K562 (cell line): ENCODE data around the gene ROPN1B.

Experiments
- CBX8 ChIP-seq: fragments of 200-600 bp; sonication (generic); IDR thresholded peaks from 2 replicates; pipeline ENCODE4 v1.6.1; 2012; ENCODE audit warnings: borderline replicate concordance, mixed run types, low read depth, mild to moderate bottlenecking, moderate library complexity, mixed read lengths, low read length, control low read depth, inconsistent platforms; ENCODE audit not compliant: poor library complexity, severe bottlenecking; ENCODE audit errors: extremely low read depth
- HDAC2 ChIP-seq: fragments of 450-650 bp; IDR thresholded peaks from 2 replicates; pipeline ENCODE4 v1.6.1; 2016; ENCODE audit warnings: mild to moderate bottlenecking
- RAD21 ChIP-seq, 2 experiments: fragments of 250-450 bp in 1 of 2; fragments of 450-650 bp in 1 of 2; sonication (Bioruptor Pico) in 1 of 2; formaldehyde crosslinking in 1 of 2; IDR thresholded peaks in 1 of 2; conservative IDR thresholded peaks in 1 of 2; 2 replicates each; pipeline versions ENCODE4 v1.4.0 to v1.8.0; 2020 to 2022; ENCODE audit warnings: mild to moderate bottlenecking in 2 of 2, moderate library complexity in 1 of 2
- TF ChIP-seq, protein P1 (sequence below): sonication (generic); formaldehyde crosslinking; IDR thresholded peaks from 2 replicates; pipeline ENCODE4 v1.8.1; 2023; ENCODE audit warnings: mild to moderate bottlenecking, missing genetic modification reagents

DNA sequence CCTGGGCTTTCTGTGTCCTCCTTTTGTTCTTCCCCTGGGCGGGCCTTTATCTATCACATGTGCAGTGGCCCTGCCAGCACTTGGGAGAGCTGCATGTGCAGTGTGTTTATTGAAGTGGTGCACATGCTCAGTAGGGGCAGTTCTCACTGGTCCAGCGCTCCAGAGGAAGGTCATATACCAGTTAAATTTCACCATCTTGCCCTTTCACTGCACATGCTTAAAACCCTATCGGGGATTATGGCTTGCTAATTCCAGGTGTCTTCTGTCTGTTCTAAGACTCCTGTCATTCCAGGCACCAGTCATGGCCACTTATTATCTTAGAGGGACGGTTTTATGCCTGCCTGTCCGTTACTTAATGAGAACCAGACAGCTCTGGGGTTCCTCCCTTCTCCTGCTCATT lies 52.2 kb downstream of the ROPN1B start:
- TF ChIP-seq HDAC2 (no peak), RAD21 (CRISPR knock-in tag; conservative IDR thresholded peaks at IDR 0.05 in 1 of 2, IDR thresholded peaks at IDR 0.05 in 1 of 2) (no peak), CBX8 (no peak)
- TF ChIP-seq, protein P1, sequence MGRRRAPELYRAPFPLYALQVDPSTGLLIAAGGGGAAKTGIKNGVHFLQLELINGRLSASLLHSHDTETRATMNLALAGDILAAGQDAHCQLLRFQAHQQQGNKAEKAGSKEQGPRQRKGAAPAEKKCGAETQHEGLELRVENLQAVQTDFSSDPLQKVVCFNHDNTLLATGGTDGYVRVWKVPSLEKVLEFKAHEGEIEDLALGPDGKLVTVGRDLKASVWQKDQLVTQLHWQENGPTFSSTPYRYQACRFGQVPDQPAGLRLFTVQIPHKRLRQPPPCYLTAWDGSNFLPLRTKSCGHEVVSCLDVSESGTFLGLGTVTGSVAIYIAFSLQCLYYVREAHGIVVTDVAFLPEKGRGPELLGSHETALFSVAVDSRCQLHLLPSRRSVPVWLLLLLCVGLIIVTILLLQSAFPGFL (CRISPR knock-in tag) = no peak
